ENCODE measurements around the gene FOXL3. TPM values are rescaled to one million over a fixed set of nuclear protein-coding genes. Genes with fewer than 3 reads are reported as not detected.
"Not testable (repeated sequence)": the region's sequence is repeated elsewhere in the genome, so short reads cannot be mapped to it uniquely, and the experiment has no call there.

The FOXL3 gene
- total RNA-seq, 4 donors from 2014 or later: not detected

DNA sequence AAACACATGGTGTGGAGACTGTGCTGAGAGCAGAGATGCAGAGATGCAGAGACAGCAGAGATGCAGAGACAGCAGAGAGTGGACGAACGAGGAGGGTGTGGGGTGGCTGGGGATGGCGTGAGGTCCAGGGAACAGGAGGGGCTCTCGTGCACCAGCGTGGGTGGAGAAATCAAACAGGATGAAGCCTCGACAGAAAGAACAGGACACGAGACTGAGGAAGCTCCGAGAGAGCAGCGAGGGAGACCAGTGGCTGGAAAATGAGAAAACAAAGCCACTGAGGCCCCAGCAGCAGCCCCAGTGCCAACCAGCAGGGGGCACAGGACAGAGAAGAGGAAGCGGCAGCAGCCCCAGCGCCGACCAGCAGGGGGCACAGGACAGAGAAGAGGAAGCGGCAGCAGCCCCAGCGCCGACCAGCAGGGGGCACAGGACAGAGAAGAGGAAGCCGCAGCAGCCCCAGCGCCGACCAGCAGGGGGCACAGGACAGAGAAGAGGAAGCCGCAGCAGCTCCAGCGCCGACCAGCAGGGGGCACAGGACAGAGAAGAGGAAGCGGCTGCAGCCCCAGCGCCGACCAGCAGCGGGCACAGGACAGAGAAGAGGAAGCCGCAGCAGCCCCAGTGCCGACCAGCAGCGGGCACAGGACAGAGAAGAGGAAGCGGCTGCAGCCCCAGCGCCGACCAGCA is 27.2 kb upstream of the FOXL3 start:
- Histone ChIP-seq H3K36me3 (peaks cover 0 to 48% (median 3%) of the 10 kb centered on the region in 3 donors), H3K9me3 (peaks cover 0 to 27% (median 0%) of the 10 kb centered on the region in 4 donors)
- 76 to 82% methylated on average over 17 to 24 of the region's 31 CpGs for WGBS, 2 donors
- H3K27me3 ChIP-seq, H3K4me1 ChIP-seq, H3K27ac ChIP-seq, H3K4me3 ChIP-seq: not testable (repeated sequence)
- TF ChIP-seq, protein P1, sequence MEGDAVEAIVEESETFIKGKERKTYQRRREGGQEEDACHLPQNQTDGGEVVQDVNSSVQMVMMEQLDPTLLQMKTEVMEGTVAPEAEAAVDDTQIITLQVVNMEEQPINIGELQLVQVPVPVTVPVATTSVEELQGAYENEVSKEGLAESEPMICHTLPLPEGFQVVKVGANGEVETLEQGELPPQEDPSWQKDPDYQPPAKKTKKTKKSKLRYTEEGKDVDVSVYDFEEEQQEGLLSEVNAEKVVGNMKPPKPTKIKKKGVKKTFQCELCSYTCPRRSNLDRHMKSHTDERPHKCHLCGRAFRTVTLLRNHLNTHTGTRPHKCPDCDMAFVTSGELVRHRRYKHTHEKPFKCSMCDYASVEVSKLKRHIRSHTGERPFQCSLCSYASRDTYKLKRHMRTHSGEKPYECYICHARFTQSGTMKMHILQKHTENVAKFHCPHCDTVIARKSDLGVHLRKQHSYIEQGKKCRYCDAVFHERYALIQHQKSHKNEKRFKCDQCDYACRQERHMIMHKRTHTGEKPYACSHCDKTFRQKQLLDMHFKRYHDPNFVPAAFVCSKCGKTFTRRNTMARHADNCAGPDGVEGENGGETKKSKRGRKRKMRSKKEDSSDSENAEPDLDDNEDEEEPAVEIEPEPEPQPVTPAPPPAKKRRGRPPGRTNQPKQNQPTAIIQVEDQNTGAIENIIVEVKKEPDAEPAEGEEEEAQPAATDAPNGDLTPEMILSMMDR (IDR thresholded peaks at IDR 0.05): peak in 2 of 5 experiments; percentile 17 to 54
- peak in 1 of 2 donors; percentile 10 for DNase-seq (ENCODE audit: low spot score in 2 of 2)

DNA sequence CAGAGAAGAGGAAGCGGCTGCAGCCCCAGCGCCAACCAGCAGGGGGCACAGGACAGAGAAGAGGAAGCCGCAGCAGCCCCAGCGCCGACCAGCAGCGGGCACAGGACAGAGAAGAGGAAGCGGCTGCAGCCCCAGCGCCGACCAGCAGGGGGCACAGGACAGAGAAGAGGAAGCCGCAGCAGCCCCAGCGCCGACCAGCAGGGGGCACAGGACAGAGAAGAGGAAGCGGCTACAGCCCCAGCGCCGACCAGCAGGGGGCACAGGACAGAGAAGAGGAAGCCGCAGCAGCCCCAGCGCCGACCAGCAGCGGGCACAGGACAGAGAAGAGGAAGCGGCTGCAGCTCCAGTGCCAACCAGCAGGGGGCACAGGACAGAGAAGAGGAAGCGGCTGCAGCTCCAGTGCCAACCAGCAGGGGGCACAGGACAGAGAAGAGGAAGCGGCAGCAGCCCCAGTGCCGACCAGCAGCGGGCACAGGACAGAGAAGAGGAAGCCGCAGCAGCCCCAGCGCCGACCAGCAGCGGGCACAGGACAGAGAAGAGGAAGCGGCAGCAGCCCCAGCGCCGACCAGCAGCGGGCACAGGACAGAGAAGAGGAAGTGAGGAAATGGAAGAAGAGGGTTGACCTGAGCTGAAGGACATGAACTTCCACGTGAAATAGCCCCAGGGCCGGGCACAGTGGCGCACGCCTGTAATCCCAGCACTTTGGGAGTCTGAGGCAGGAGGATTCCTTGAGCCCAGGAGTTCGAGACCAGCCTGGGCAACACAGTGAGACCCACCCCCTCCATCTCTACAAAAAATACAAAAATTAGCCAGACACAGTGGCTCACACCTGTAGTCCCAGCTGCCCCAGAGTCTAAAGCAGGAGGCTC is 26.3 kb upstream of the FOXL3 start:
- TF ChIP-seq, protein P1 (IDR thresholded peaks at IDR 0.05): peak in 2 of 5 experiments; percentile 25 to 29
- H3K4me3 ChIP-seq; H3K27ac ChIP-seq; H3K4me1 ChIP-seq; H3K27me3 ChIP-seq; DNase-seq (ENCODE audit: low spot score in 2 of 2): not testable (repeated sequence)
- WGBS, 2 donors: 72 to 80% methylated on average over 9 to 13 of the region's 37 CpGs
- Histone ChIP-seq H3K36me3 (peaks cover 0 to 38% (median 3%) of the 10 kb centered on the region in 3 donors), H3K9me3 (peaks cover 0 to 27% (median 0%) of the 10 kb centered on the region in 4 donors)

DNA sequence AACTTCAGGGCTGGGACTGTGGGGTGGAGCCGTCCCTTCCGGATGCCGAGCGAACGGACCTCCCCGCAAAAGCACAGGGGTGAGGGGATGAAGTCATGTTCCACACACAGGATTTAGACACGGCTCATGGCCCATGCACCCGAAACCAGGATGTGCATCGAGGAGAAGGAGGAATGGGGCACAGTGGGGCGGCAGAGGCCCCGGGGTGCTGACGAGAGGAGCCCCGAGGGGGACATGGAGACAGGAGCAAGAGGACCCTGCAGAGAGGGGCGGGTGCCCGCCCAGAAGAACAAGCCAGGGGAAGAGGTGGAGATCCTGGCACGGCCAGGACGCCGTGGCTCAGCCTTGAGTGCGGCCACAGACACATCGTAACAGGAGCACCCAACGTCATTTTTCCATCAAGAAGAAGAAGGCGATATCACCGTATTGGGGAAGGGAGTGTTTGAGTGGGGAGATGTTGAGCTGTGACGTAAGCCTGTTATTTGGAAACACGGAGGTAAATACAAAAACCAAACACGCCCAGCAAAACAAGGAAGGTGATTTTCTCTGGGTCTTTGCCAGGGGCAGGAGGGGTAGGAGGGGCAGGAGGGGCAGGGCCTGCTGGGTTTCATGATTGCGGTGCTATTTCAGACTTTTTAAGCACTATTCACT is 25.3 kb upstream of the FOXL3 start:
- H3K36me3 ChIP-seq: peaks cover 0 to 29% (median 0%) of the 10 kb centered on the region in 3 donors
- WGBS, 2 donors: 65 to 67% methylated on average over 27 of the region's 27 CpGs
- H3K27ac ChIP-seq: no peak overlapping the region
- TF ChIP-seq POLR2A (IDR thresholded peaks at IDR 0.05): no peak
- TF ChIP-seq, protein P1 (IDR thresholded peaks at IDR 0.05): no peak
- no peak for DNase-seq (ENCODE audit: low spot score in 2 of 2)
- H3K4me1 ChIP-seq: peaks cover 0 to 8% (median 0%) of the 10 kb centered on the region in 4 donors
- peaks cover 0 to 27% (median 0%) of the 10 kb centered on the region in 4 donors for H3K9me3 ChIP-seq
- no peaks in the 10 kb centered on the region for H3K27me3 ChIP-seq
- no peak overlapping the region for H3K4me3 ChIP-seq

DNA sequence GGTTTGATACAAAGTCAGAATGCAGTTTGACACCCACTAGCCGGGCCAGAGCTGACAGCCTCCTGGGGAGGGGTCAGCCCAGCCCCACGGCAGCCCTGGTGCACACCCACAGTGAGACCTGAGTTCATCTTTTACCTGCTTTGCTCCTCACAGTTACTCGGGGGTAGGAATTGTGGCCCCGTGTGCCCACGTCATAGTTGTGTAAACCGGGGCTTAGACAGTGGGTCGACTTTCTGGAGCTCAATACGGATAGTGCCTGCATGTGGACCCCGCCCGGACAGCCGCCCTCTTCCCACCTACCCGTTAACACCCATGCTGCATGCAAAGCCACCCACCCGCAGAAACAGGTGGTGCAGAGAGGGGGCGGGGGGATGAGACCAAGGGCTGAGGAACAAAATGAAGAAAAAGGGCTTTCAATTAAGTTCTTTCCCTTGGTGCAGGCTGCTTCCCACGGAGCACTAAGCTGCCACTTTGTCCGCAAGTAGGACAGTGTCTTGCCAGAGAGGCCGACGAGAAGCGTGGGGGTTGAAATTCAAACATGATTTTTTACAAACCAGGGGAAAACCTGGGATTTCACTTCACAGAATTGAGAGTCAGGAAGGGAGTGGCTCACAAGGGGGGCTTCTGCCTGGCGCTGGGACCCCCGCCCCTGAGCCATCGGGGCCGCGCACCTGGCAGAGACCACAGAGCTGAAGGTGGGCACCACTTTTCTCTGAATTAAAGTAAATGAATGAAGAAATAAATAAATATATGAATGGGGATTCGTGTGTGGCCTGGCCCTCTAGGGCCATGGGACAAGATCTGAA is 24.6 kb upstream of the FOXL3 start:
- 61 to 63% methylated on average over 25 of the region's 25 CpGs for WGBS, 2 donors
- Histone ChIP-seq H3K4me3 (no peak overlapping the region), H3K36me3 (peaks cover 0 to 22% (median 0%) of the 10 kb centered on the region in 3 donors), H3K27ac (no peak overlapping the region), H3K9me3 (peaks cover 0 to 27% (median 0%) of the 10 kb centered on the region in 4 donors), H3K27me3 (no peaks in the 10 kb centered on the region), H3K4me1 (peaks cover 0 to 8% (median 0%) of the 10 kb centered on the region in 4 donors)
- no peak for TF ChIP-seq POLR2A (IDR thresholded peaks at IDR 0.05)
- TF ChIP-seq, protein P1 (IDR thresholded peaks at IDR 0.05): no peak
- no peak for TF ChIP-seq EP300 (IDR thresholded peaks at IDR 0.05)
- DNase-seq (ENCODE audit: low spot score in 2 of 2): peak in 1 of 2 donors; percentile 5
